ENCODE results near the gene PPP1R9B.
A peak's percentile ranks its signal among the peaks of the same experiment; 100 is the strongest.

PPP1R9B gene

GRCh38 chr17:50151937-50152547 is 1.6 kb upstream of the PPP1R9B start:
- TF ChIP-seq, protein P1, sequence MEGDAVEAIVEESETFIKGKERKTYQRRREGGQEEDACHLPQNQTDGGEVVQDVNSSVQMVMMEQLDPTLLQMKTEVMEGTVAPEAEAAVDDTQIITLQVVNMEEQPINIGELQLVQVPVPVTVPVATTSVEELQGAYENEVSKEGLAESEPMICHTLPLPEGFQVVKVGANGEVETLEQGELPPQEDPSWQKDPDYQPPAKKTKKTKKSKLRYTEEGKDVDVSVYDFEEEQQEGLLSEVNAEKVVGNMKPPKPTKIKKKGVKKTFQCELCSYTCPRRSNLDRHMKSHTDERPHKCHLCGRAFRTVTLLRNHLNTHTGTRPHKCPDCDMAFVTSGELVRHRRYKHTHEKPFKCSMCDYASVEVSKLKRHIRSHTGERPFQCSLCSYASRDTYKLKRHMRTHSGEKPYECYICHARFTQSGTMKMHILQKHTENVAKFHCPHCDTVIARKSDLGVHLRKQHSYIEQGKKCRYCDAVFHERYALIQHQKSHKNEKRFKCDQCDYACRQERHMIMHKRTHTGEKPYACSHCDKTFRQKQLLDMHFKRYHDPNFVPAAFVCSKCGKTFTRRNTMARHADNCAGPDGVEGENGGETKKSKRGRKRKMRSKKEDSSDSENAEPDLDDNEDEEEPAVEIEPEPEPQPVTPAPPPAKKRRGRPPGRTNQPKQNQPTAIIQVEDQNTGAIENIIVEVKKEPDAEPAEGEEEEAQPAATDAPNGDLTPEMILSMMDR (IDR thresholded peaks at IDR 0.05) = no peak
- H3K9me3 Mint-ChIP-seq = no peaks in the 10 kb centered on the region
- H3K27ac Mint-ChIP-seq = peak overlapping the region; percentile 96

DNA sequence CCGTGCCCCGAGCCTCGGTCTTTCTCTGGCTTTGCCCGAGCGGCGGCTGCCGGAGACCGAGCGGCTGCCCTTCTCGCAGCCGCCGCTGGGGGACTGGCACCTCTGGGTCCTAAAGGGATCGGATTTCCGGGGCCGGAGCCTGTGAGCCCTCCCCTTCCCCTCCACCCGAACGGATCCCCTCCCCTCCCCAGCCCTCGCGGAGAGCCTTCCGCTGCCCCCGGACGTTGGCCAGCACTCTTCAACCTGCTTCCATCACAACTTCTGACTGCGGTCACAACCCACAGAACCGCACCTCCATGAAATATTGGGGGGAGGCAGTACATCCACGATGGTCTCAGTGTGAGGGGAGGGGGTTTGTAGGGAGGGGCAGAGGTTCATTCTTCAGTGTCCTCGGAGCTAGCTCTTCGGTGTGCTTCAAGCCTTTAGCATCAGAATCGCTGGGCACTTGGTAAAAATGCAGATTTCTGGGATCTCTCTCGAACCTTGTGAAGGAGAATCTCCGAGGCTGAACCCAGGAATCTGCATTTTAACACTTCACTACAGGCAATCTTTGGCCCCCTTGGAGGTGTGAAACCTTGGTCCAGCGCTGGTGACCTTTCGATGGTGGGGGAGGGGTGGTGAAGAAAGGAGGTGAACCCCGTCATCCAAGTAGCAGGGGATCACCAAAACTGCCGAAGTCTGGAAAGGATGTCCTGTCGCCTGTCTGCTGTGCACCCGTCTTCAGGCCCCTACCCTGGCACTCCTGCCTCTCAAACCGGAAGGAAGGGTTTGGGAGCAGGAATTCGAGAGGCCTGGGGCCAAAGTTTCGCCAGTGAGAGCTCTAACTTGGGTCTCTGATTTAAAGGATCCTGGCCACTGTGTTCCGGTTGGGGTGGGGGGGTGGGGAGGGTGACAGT is 812 bp upstream of the PPP1R9B start:
- Mint-ChIP-seq H3K4me1 (peaks cover 59% of the 10 kb centered on the region), H3K4me3 (peak overlapping the region; percentile 84), H3K36me3 (ENCODE audit: low read depth) (no peaks in the 10 kb centered on the region), H3K27me3 (ENCODE audit: low read depth, poor library complexity) (peaks cover 3% of the 10 kb centered on the region), H3K27ac (peak overlapping the region; percentile 82), H3K9me3 (no peaks in the 10 kb centered on the region)
- DNase-seq = peak; percentile 89
- TF ChIP-seq, protein P1 (IDR thresholded peaks at IDR 0.05) = peak; percentile 51

More at GRCh38 chr17:50151937-50152547, 1.6 kb upstream of the PPP1R9B start:
- Mint-ChIP-seq H3K27me3 (ENCODE audit: low read depth, poor library complexity) (peaks cover 2% of the 10 kb centered on the region), H3K4me1 (peaks cover 51% of the 10 kb centered on the region), H3K36me3 (ENCODE audit: low read depth) (no peaks in the 10 kb centered on the region), H3K4me3 (peak overlapping the region; percentile 84)
- peak; percentile 69 for DNase-seq

DNA sequence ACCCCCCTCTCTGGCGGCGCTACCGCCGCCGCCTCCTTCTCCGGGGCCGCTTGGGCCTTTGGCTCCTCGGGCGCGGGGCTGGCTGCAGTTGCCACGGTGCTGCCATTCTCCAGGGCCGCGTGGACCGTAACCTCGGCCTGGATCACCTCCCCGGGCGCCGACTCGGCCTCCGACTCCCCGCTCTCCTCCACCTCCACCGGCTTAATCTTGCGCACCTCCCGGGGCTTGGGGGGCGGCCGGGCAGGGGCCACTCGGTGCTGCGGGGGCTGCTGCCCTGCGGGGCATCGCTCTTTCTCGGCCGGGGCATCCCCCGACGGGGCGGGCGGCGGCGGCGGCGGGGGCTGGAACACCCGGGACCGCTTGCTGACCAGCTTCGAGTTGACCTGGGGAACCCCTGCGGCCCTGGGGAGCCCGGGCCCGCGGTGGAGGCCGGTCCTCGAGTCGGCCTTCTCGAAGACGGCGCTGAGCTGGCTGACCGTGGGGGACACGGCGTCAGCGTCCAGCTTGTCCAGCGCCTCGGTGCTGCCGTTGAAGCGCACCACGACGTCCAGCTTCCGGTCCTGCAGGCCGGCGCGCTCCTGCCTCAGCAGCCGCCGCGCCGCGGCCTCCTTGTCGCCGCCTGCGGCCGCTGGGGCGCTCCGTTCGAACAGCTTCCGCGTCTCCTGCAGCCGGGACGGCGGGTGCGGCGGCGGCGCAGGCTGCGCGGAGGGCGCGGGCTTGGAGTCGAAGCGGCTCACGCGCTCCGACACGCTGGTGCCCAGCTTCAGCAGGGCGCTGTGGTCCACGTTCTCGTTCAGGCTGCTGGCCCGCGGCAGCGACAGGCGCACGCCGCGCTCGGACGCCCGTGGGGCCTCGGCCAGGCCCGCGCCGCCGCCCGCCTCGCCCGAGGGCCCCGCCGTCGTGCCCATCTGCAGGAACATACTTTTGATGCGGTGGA is 792 bp downstream of the PPP1R9B start:
- Mint-ChIP-seq H3K27me3 (ENCODE audit: low read depth, poor library complexity) (peaks cover 4% of the 10 kb centered on the region), H3K4me1 (peaks cover 60% of the 10 kb centered on the region), H3K27ac (no peak overlapping the region), H3K4me3 (peak overlapping the region; percentile 85), H3K9me3 (no peaks in the 10 kb centered on the region), H3K36me3 (ENCODE audit: low read depth) (peaks cover under 1% of the 10 kb centered on the region)
- TF ChIP-seq, protein P1 (IDR thresholded peaks at IDR 0.05) = no peak
- peak; percentile 72 for DNase-seq

GRCh38 chr17:50149091-50149416 is 1.4 kb downstream of the PPP1R9B start:
- DNase-seq = no peak
- no peak overlapping the region for H3K27ac Mint-ChIP-seq
- H3K27me3 Mint-ChIP-seq (ENCODE audit: low read depth, poor library complexity) = peaks cover 9% of the 10 kb centered on the region
- TF ChIP-seq, protein P1 (IDR thresholded peaks at IDR 0.05) = no peak
- peak overlapping the region; percentile 85 for H3K4me3 Mint-ChIP-seq
- H3K4me1 Mint-ChIP-seq = peaks cover 53% of the 10 kb centered on the region
- H3K9me3 Mint-ChIP-seq = no peaks in the 10 kb centered on the region
- H3K36me3 Mint-ChIP-seq (ENCODE audit: low read depth) = peaks cover 7% of the 10 kb centered on the region

DNA sequence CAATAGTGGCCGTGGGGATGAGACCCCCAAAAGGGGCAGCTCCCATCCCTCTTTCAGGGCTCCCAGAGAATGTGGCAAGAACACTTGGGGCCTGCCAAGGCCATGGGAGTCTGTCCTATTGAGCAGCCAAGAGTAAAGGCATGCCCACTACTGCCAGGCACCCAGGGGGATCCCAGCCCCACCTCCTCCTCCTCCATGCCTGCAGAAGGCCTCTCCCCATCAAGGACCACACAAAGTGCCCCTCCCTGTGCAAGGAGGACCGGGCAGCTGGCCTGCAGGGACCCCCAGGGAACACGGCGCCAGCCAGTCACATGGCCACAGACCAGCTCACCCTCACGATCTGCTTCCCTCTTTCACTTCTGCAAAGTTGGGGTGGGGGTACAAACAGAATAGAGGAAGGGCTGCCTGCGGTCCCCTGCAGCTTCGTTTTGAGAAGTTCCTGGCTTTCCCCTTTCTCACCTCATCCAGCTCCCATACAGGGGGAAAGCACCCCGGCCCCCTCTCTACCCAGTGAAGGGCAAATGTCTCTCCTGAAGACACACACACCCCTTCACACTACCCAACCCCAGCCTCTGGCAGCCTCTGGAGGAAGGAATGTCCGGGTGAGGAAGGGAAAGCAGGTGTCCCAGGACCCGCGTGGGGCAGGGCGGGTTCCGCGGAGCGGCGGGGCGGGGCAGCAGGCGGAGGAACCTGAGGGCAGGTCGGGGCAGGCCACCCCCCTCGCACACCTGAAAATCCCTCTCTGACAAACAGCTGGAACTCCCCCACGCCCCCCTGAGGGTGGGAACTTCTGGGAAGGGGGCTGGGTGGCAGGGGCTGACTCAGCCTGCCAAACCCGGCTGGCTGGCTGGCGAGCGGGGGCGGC is 2.0 kb downstream of the PPP1R9B start:
- TF ChIP-seq, protein P1 (IDR thresholded peaks at IDR 0.05) = no peak
- Mint-ChIP-seq H3K9me3 (no peaks in the 10 kb centered on the region), H3K27ac (peak overlapping the region; percentile 90), H3K27me3 (ENCODE audit: low read depth, poor library complexity) (peaks cover 9% of the 10 kb centered on the region), H3K36me3 (ENCODE audit: low read depth) (peaks cover 9% of the 10 kb centered on the region), H3K4me1 (peaks cover 47% of the 10 kb centered on the region), H3K4me3 (peak overlapping the region; percentile 82)
- DNase-seq = peak; percentile 36

All from nephron progenitor cell (in vitro differentiated cells).